HEK293 (cell line): ENCODE results near the gene EPOP.
A peak's percentile ranks its signal among the peaks of the same experiment; 100 is the strongest.

ENCODE experiments used
- ELK4 ChIP-seq: IDR thresholded peaks from 2 replicates; pipeline ENCODE4 v1.6.1; 2011; ENCODE audit warnings: mild to moderate bottlenecking, low read depth, low read length, borderline replicate concordance
- GLIS1 ChIP-seq: fragments of 450-650 bp; formaldehyde crosslinking; IDR thresholded peaks from 2 replicates; pipeline ENCODE4 v1.5.1; 2016; ENCODE audit warnings: missing biosample characterization, missing genetic modification characterization
- HOXC10 ChIP-seq: sonication (generic); formaldehyde crosslinking; IDR thresholded peaks from 2 replicates; pipeline ENCODE4 v1.8.1; 2023; ENCODE audit warnings: mild to moderate bottlenecking, missing genetic modification reagents
- INSM2 ChIP-seq: fragments of 450-650 bp; formaldehyde crosslinking; IDR thresholded peaks from 2 replicates; pipeline ENCODE4 v1.5.1; 2016; ENCODE audit warnings: missing biosample characterization, missing genetic modification characterization
- OSR2 ChIP-seq: fragments of 450-650 bp; formaldehyde crosslinking; IDR thresholded peaks from 2 replicates; pipeline ENCODE4 v1.5.1; 2016; ENCODE audit warnings: missing biosample characterization, missing genetic modification characterization
- OVOL3 ChIP-seq: fragments of 450-650 bp; formaldehyde crosslinking; IDR thresholded peaks from 2 replicates; pipeline ENCODE4 v1.5.1; 2016; ENCODE audit warnings: missing biosample characterization, missing genetic modification characterization
- PRDM1 ChIP-seq: fragments of 450-650 bp; formaldehyde crosslinking; IDR thresholded peaks from 2 replicates; pipeline ENCODE4; 2016; ENCODE audit warnings: missing biosample characterization, missing genetic modification characterization
- SCRT1 ChIP-seq: fragments of 450-650 bp; formaldehyde crosslinking; IDR thresholded peaks from 2 replicates; pipeline ENCODE4 v1.5.1; 2016; ENCODE audit warnings: missing biosample characterization, missing genetic modification characterization, borderline replicate concordance
- YY2 ChIP-seq: fragments of 450-650 bp; formaldehyde crosslinking; IDR thresholded peaks from 2 replicates; pipeline ENCODE4 v1.5.1; 2016; ENCODE audit warnings: missing biosample characterization, missing genetic modification characterization
- ZBTB17 ChIP-seq: fragments of 450-650 bp; formaldehyde crosslinking; IDR thresholded peaks from 2 replicates; pipeline ENCODE4 v1.5.1; 2016; ENCODE audit warnings: missing biosample characterization, missing genetic modification characterization
- ZBTB20 ChIP-seq: fragments of 450-650 bp; formaldehyde crosslinking; IDR thresholded peaks from 2 replicates; pipeline ENCODE4 v1.5.1; 2016; ENCODE audit warnings: missing biosample characterization, missing genetic modification characterization
- ZBTB7A ChIP-seq: fragments of 450-650 bp; formaldehyde crosslinking; IDR thresholded peaks from 2 replicates; pipeline ENCODE4 v1.5.1; 2016; ENCODE audit warnings: low read depth, missing biosample characterization, missing genetic modification characterization
- ZBTB8A ChIP-seq: fragments of 450-650 bp; formaldehyde crosslinking; IDR thresholded peaks from 2 replicates; pipeline ENCODE4 v1.5.1; 2016; ENCODE audit warnings: missing biosample characterization, missing genetic modification characterization
- ZFP37 ChIP-seq: fragments of 450-650 bp; formaldehyde crosslinking; IDR thresholded peaks from 2 replicates; pipeline ENCODE4 v1.5.1; 2016; ENCODE audit warnings: missing biosample characterization, missing genetic modification characterization
- ZIC2 ChIP-seq: fragments of 450-650 bp; formaldehyde crosslinking; IDR thresholded peaks from 2 replicates; pipeline ENCODE4 v1.5.1; 2016; ENCODE audit warnings: missing biosample characterization, missing genetic modification characterization
- ZNF16 ChIP-seq: fragments of 450-650 bp; formaldehyde crosslinking; IDR thresholded peaks from 2 replicates; pipeline ENCODE4 v1.5.1; 2016; ENCODE audit warnings: low read depth, missing biosample characterization, missing genetic modification characterization
- ZNF169 ChIP-seq: fragments of 450-650 bp; formaldehyde crosslinking; IDR thresholded peaks from 2 replicates; pipeline ENCODE4 v1.5.1; 2016; ENCODE audit warnings: missing biosample characterization, missing genetic modification characterization
- ZNF19 ChIP-seq: fragments of 450-650 bp; formaldehyde crosslinking; IDR thresholded peaks from 2 replicates; pipeline ENCODE4; 2016; ENCODE audit warnings: missing biosample characterization, missing genetic modification characterization, low read depth
- ZNF266 ChIP-seq: fragments of 450-650 bp; formaldehyde crosslinking; IDR thresholded peaks from 2 replicates; pipeline ENCODE4 v1.5.1; 2016; ENCODE audit warnings: missing biosample characterization, missing genetic modification characterization, low read depth
- ZNF274 ChIP-seq, 2 experiments: fragments of 200-500 bp in 1 of 2; fragments of 450-650 bp in 1 of 2; sonication (Bioruptor generic) in 1 of 2; formaldehyde crosslinking in 1 of 2; IDR thresholded peaks; 2 replicates each; pipeline versions ENCODE4 v1.5.1 to v1.6.1; 2014 to 2016; ENCODE audit warnings: borderline replicate concordance in 1 of 2, inconsistent platforms in 1 of 2, low read length in 1 of 2, missing biosample characterization in 1 of 2, missing genetic modification characterization in 1 of 2
- ZNF335 ChIP-seq: fragments of 450-650 bp; formaldehyde crosslinking; conservative IDR thresholded peaks from 2 replicates; pipeline ENCODE4 v1.5.1; 2016; ENCODE audit warnings: missing biosample characterization, missing genetic modification characterization
- ZNF398 ChIP-seq: fragments of 450-650 bp; formaldehyde crosslinking; IDR thresholded peaks from 2 replicates; pipeline ENCODE4 v1.5.1; 2017; ENCODE audit warnings: missing biosample characterization, missing genetic modification characterization
- ZNF426 ChIP-seq: fragments of 450-650 bp; formaldehyde crosslinking; IDR thresholded peaks from 2 replicates; pipeline ENCODE4 v1.5.1; 2017; ENCODE audit warnings: missing biosample characterization, missing genetic modification characterization, mild to moderate bottlenecking, inconsistent platforms, moderate library complexity
- ZNF529 ChIP-seq: fragments of 450-650 bp; formaldehyde crosslinking; IDR thresholded peaks from 2 replicates; pipeline ENCODE4 v1.5.1; 2017; ENCODE audit warnings: missing genetic modification characterization, missing biosample characterization; ENCODE audit not compliant: insufficient replicate concordance
- ZNF555 ChIP-seq: fragments of 450-650 bp; formaldehyde crosslinking; conservative IDR thresholded peaks from 2 replicates; pipeline ENCODE4 v1.5.1; 2017; ENCODE audit warnings: missing biosample characterization, mild to moderate bottlenecking, missing genetic modification characterization, inconsistent platforms
- ZNF670 ChIP-seq: fragments of 450-650 bp; formaldehyde crosslinking; IDR thresholded peaks from 2 replicates; pipeline ENCODE4 v1.5.1; 2016; ENCODE audit warnings: missing biosample characterization, missing genetic modification characterization, low read depth
- ZNF677 ChIP-seq: fragments of 450-650 bp; IDR thresholded peaks from 2 replicates; pipeline ENCODE4 v1.5.0; 2018; ENCODE audit warnings: missing biosample characterization, mild to moderate bottlenecking, missing genetic modification characterization, moderate library complexity
- ZNF76 ChIP-seq: fragments of 450-650 bp; formaldehyde crosslinking; IDR thresholded peaks from 2 replicates; pipeline ENCODE4; 2016; ENCODE audit warnings: low read depth, missing biosample characterization, missing genetic modification characterization, borderline replicate concordance
- ZNF777 ChIP-seq: fragments of 450-650 bp; formaldehyde crosslinking; IDR thresholded peaks from 2 replicates; pipeline ENCODE4 v1.5.1; 2017; ENCODE audit warnings: missing biosample characterization, missing genetic modification characterization, borderline replicate concordance
- TF ChIP-seq, protein P1 (sequence below): fragments of 450-650 bp; formaldehyde crosslinking; IDR thresholded peaks from 2 replicates; pipeline ENCODE4 v1.5.1; 2016; ENCODE audit warnings: missing biosample characterization, missing genetic modification characterization
- TF ChIP-seq, protein P2 (sequence below): fragments of 450-650 bp; formaldehyde crosslinking; IDR thresholded peaks from 2 replicates; pipeline ENCODE4 v1.5.1; 2016; ENCODE audit warnings: missing biosample characterization, missing genetic modification characterization

Gene EPOP

DNA sequence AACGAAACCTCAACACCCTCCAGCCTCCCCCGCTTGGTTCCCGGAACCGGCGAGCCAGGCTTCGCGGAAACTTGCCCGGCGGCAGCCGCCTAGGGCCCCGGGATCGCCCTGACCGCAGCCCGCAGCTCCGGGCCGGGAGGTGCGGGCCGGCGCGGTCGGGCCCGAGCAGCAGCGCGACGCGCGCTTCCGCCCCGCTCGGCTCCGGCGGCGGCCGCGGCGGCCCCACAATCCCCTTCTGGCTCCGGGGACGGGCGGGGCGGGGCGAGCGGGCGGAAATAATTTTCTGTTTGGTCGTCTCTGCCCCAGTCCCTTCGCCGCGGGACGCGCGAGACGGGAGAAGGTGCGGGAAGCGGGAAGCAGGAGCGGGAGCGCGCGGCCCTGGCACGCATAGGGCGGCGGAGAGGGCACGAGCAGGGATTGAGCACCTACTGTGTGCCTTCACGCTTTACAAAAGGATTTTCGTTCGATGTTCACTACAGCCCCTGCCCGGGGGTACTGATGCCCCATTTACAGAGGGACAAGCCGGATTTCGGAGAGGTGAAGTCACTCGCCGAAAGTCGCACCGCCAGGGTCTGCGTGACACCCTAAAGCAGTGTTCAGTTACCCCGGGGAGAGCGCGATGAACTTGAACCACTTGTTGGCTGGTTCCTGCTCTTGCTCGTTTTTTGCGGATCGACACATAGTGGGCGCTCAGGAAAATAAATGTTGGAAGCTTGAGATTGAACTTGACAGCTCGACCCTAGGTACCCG is 27.6 kb upstream of the EPOP start (continued):
- TF ChIP-seq ZNF76 (tag by site-specific recombination) (peak; percentile 71; the same call in 1 of the 2 replicates), ZBTB20 (peak; percentile 93), ZNF398 (tag by site-specific recombination) (peak; percentile 69), ELK4 (0 out of 2 replicates have a peak, but pooled peaks have one; percentile 61), GLIS1 (tag by site-specific recombination) (peak; percentile 39), ZNF335 (tag by site-specific recombination) (peak; percentile 63; the same call in 1 of the 2 replicates), ZBTB17 (tag by site-specific recombination) (peak; percentile 84), ZNF266 (tag by site-specific recombination) (no peak), ZNF274 (IDR thresholded peaks at IDR 0.05; ENCODE audit: low read length) (no peak), ZNF274 (tag by site-specific recombination; IDR thresholded peaks at IDR 0.05; ENCODE audit: borderline replicate concordance) (no peak), YY2 (tag by site-specific recombination) (no peak), ZBTB8A (tag by site-specific recombination) (peak; percentile 89), OSR2 (tag by site-specific recombination) (0 out of 2 replicates have a peak, but pooled peaks have one; percentile 20), ZIC2 (peak; percentile 39), ZBTB7A (peak; percentile 84), OVOL3 (peak; percentile 43; the same call in 1 of the 2 replicates), ZNF677 (no peak), ZNF169 (tag by site-specific recombination) (no peak), SCRT1 (tag by site-specific recombination) (peak; percentile 77), ZFP37 (tag by site-specific recombination) (peak; percentile 73), HOXC10 (CRISPR knock-in tag) (no peak), ZNF777 (tag by site-specific recombination) (no peak), ZNF529 (no peak), ZNF19 (tag by site-specific recombination) (no peak), ZNF426 (tag by site-specific recombination) (no peak), ZNF16 (tag by site-specific recombination) (no peak), ZNF670 (tag by site-specific recombination) (no peak), INSM2 (tag by site-specific recombination) (peak; percentile 77), PRDM1 (no peak), ZNF555 (tag by site-specific recombination) (no peak)
- TF ChIP-seq, protein P1, sequence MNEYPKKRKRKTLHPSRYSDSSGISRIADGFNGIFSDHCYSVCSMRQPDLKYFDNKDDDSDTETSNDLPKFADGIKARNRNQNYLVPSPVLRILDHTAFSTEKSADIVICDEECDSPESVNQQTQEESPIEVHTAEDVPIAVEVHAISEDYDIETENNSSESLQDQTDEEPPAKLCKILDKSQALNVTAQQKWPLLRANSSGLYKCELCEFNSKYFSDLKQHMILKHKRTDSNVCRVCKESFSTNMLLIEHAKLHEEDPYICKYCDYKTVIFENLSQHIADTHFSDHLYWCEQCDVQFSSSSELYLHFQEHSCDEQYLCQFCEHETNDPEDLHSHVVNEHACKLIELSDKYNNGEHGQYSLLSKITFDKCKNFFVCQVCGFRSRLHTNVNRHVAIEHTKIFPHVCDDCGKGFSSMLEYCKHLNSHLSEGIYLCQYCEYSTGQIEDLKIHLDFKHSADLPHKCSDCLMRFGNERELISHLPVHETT (tag by site-specific recombination) = 0 out of 2 replicates have a peak, but pooled peaks have one; percentile 27
- TF ChIP-seq, protein P2, sequence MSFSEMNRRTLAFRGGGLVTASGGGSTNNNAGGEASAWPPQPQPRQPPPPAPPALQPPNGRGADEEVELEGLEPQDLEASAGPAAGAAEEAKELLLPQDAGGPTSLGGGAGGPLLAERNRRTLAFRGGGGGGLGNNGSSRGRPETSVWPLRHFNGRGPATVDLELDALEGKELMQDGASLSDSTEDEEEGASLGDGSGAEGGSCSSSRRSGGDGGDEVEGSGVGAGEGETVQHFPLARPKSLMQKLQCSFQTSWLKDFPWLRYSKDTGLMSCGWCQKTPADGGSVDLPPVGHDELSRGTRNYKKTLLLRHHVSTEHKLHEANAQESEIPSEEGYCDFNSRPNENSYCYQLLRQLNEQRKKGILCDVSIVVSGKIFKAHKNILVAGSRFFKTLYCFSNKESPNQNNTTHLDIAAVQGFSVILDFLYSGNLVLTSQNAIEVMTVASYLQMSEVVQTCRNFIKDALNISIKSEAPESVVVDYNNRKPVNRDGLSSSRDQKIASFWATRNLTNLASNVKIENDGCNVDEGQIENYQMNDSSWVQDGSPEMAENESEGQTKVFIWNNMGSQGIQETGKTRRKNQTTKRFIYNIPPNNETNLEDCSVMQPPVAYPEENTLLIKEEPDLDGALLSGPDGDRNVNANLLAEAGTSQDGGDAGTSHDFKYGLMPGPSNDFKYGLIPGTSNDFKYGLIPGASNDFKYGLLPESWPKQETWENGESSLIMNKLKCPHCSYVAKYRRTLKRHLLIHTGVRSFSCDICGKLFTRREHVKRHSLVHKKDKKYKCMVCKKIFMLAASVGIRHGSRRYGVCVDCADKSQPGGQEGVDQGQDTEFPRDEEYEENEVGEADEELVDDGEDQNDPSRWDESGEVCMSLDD = peak; percentile 39
